ENCODE results near the gene GPR137B.

Gene GPR137B

GRCh38 chr1:236129306-236129705 is 13.0 kb upstream of the GPR137B start:
- H3K56ac ChIP-seq (ENCODE audit: low read length): no peak overlapping the region
- no peak overlapping the region for H3K4ac ChIP-seq (ENCODE audit: low read depth, low read length)
- H3K4me2 ChIP-seq (ENCODE audit: low read length): no peak overlapping the region
- H3K23ac ChIP-seq (ENCODE audit: low read length): no peak overlapping the region
- no peak overlapping the region for H3K27ac ChIP-seq (ENCODE audit: low read depth, low read length)
- no peaks in the 10 kb centered on the region for H3K36me3 ChIP-seq (ENCODE audit: control insufficient read depth, insufficient read depth, low read length)
- no peak overlapping the region for H3K18ac ChIP-seq (ENCODE audit: low read length)
- H4K8ac ChIP-seq (ENCODE audit: low read depth, low read length): no peak overlapping the region
- peak; percentile 72 for DNase-seq
- H3K4me1 ChIP-seq (ENCODE audit: control insufficient read depth, low read depth, low read length): no peaks in the 10 kb centered on the region
- no peak overlapping the region for H3K4me3 ChIP-seq (ENCODE audit: low read length)
- no peak overlapping the region for H2BK120ac ChIP-seq (ENCODE audit: low read depth, low read length)
- H3K79me2 ChIP-seq (ENCODE audit: control insufficient read depth, insufficient read depth, low read length): no peaks in the 10 kb centered on the region
- WGBS (ENCODE audit: extremely low coverage, insufficient coverage, low lambda C conversion rate): no CpG with 5 or more reads among the region's 5 CpGs
- no peak overlapping the region for H2AK5ac ChIP-seq (ENCODE audit: low read length)
- H3K79me1 ChIP-seq (ENCODE audit: low read length): no peaks in the 10 kb centered on the region
- no peak overlapping the region for H2BK15ac ChIP-seq (replicated peaks; ENCODE audit: low read depth)
- no peak overlapping the region for H2BK5ac ChIP-seq (ENCODE audit: low read length)
- H4K5ac ChIP-seq (ENCODE audit: low read length): no peak overlapping the region
- H3K9ac ChIP-seq (ENCODE audit: low read length): no peak overlapping the region
- no peaks in the 10 kb centered on the region for H3K27me3 ChIP-seq (ENCODE audit: insufficient read depth, low read length, poor library complexity)

- H3K36me3 ChIP-seq (ENCODE audit: control insufficient read depth, insufficient read depth, low read length): no peaks in the 10 kb centered on the region
- H3K27ac ChIP-seq (ENCODE audit: low read depth, low read length): no peak overlapping the region
- no peak overlapping the region for H2BK120ac ChIP-seq (ENCODE audit: low read depth, low read length)
- no peaks in the 10 kb centered on the region for H3K79me1 ChIP-seq (ENCODE audit: low read length)
- H3K56ac ChIP-seq (ENCODE audit: low read length): no peak overlapping the region
- no peak overlapping the region for H2AK5ac ChIP-seq (ENCODE audit: low read length)
- no peaks in the 10 kb centered on the region for H3K4me1 ChIP-seq (ENCODE audit: control insufficient read depth, low read depth, low read length)
- no peak overlapping the region for H3K18ac ChIP-seq (ENCODE audit: low read length)
- H3K9ac ChIP-seq (ENCODE audit: low read length): no peak overlapping the region
- WGBS (ENCODE audit: extremely low coverage, insufficient coverage, low lambda C conversion rate): no CpG with 5 or more reads among the region's 3 CpGs
- no peak overlapping the region for H4K8ac ChIP-seq (ENCODE audit: low read depth, low read length)
- no peak overlapping the region for H2BK15ac ChIP-seq (replicated peaks; ENCODE audit: low read depth)
- H2BK5ac ChIP-seq (ENCODE audit: low read length): no peak overlapping the region
- no peak overlapping the region for H4K5ac ChIP-seq (ENCODE audit: low read length)
- peaks cover 2% of the 10 kb centered on the region for H3K27me3 ChIP-seq (ENCODE audit: insufficient read depth, low read length, poor library complexity)
- H3K4me3 ChIP-seq (ENCODE audit: low read length): no peak overlapping the region
- no peak overlapping the region for H3K4ac ChIP-seq (ENCODE audit: low read depth, low read length)
- no peaks in the 10 kb centered on the region for H3K79me2 ChIP-seq (ENCODE audit: control insufficient read depth, insufficient read depth, low read length)
- no peak overlapping the region for H3K23ac ChIP-seq (ENCODE audit: low read length)
- H3K4me2 ChIP-seq (ENCODE audit: low read length): no peak overlapping the region
- DNase-seq: peak; percentile 26
Observed at GRCh38 chr1:236130372-236130771, 12.0 kb upstream of the GPR137B start.

- no CpG with 5 or more reads among the region's 1 CpG for WGBS (ENCODE audit: extremely low coverage, insufficient coverage, low lambda C conversion rate)
- Histone ChIP-seq H3K27me3 (ENCODE audit: insufficient read depth, low read length, poor library complexity) (peaks cover 2% of the 10 kb centered on the region), H4K5ac (ENCODE audit: low read length) (no peak overlapping the region), H3K9ac (ENCODE audit: low read length) (no peak overlapping the region), H3K79me2 (ENCODE audit: control insufficient read depth, insufficient read depth, low read length) (no peaks in the 10 kb centered on the region), H3K36me3 (ENCODE audit: control insufficient read depth, insufficient read depth, low read length) (no peaks in the 10 kb centered on the region), H3K23ac (ENCODE audit: low read length) (no peak overlapping the region), H3K79me1 (ENCODE audit: low read length) (no peaks in the 10 kb centered on the region), H3K4me2 (ENCODE audit: low read length) (no peak overlapping the region), H4K8ac (ENCODE audit: low read depth, low read length) (no peak overlapping the region), H2AK5ac (ENCODE audit: low read length) (no peak overlapping the region), H3K4me3 (ENCODE audit: low read length) (no peak overlapping the region), H2BK5ac (ENCODE audit: low read length) (no peak overlapping the region), H2BK15ac (replicated peaks; ENCODE audit: low read depth) (no peak overlapping the region), H3K4me1 (ENCODE audit: control insufficient read depth, low read depth, low read length) (no peaks in the 10 kb centered on the region), H3K56ac (ENCODE audit: low read length) (no peak overlapping the region), H3K18ac (ENCODE audit: low read length) (no peak overlapping the region), H2BK120ac (ENCODE audit: low read depth, low read length) (no peak overlapping the region), H3K27ac (ENCODE audit: low read depth, low read length) (no peak overlapping the region), H3K4ac (ENCODE audit: low read depth, low read length) (no peak overlapping the region)
- no peak for DNase-seq
Observed at GRCh38 chr1:236131916-236132315, 10.4 kb upstream of the GPR137B start.

- Histone ChIP-seq H3K4me1 (ENCODE audit: control insufficient read depth, low read depth, low read length) (no peaks in the 10 kb centered on the region), H2BK120ac (ENCODE audit: low read depth, low read length) (no peak overlapping the region), H3K9ac (ENCODE audit: low read length) (no peak overlapping the region), H3K18ac (ENCODE audit: low read length) (no peak overlapping the region), H3K4me2 (ENCODE audit: low read length) (no peak overlapping the region), H3K27me3 (ENCODE audit: insufficient read depth, low read length, poor library complexity) (peaks cover 2% of the 10 kb centered on the region), H2BK15ac (replicated peaks; ENCODE audit: low read depth) (no peak overlapping the region), H3K4ac (ENCODE audit: low read depth, low read length) (no peak overlapping the region), H3K79me2 (ENCODE audit: control insufficient read depth, insufficient read depth, low read length) (no peaks in the 10 kb centered on the region), H3K36me3 (ENCODE audit: control insufficient read depth, insufficient read depth, low read length) (no peaks in the 10 kb centered on the region), H4K5ac (ENCODE audit: low read length) (no peak overlapping the region), H3K23ac (ENCODE audit: low read length) (no peak overlapping the region), H2BK5ac (ENCODE audit: low read length) (no peak overlapping the region), H2AK5ac (ENCODE audit: low read length) (no peak overlapping the region), H3K56ac (ENCODE audit: low read length) (no peak overlapping the region), H3K4me3 (ENCODE audit: low read length) (no peak overlapping the region), H3K79me1 (ENCODE audit: low read length) (no peaks in the 10 kb centered on the region), H4K8ac (ENCODE audit: low read depth, low read length) (no peak overlapping the region), H3K27ac (ENCODE audit: low read depth, low read length) (no peak overlapping the region)
- WGBS (ENCODE audit: extremely low coverage, insufficient coverage, low lambda C conversion rate): no CpG with 5 or more reads among the region's 5 CpGs
- peak; percentile 54 for DNase-seq
Observed at GRCh38 chr1:236132420-236133046, 9.8 kb upstream of the GPR137B start.

GRCh38 chr1:236133339-236133738 is 9.0 kb upstream of the GPR137B start:
- Histone ChIP-seq H3K4ac (ENCODE audit: low read depth, low read length) (no peak overlapping the region), H3K79me1 (ENCODE audit: low read length) (no peaks in the 10 kb centered on the region), H2BK5ac (ENCODE audit: low read length) (no peak overlapping the region), H3K79me2 (ENCODE audit: control insufficient read depth, insufficient read depth, low read length) (no peaks in the 10 kb centered on the region), H3K56ac (ENCODE audit: low read length) (no peak overlapping the region), H3K4me2 (ENCODE audit: low read length) (no peak overlapping the region), H4K8ac (ENCODE audit: low read depth, low read length) (no peak overlapping the region), H3K23ac (ENCODE audit: low read length) (no peak overlapping the region), H3K18ac (ENCODE audit: low read length) (no peak overlapping the region), H2BK120ac (ENCODE audit: low read depth, low read length) (no peak overlapping the region), H4K5ac (ENCODE audit: low read length) (no peak overlapping the region), H3K27me3 (ENCODE audit: insufficient read depth, low read length, poor library complexity) (peaks cover 8% of the 10 kb centered on the region), H2BK15ac (replicated peaks; ENCODE audit: low read depth) (no peak overlapping the region), H3K27ac (ENCODE audit: low read depth, low read length) (no peak overlapping the region), H3K36me3 (ENCODE audit: control insufficient read depth, insufficient read depth, low read length) (no peaks in the 10 kb centered on the region), H2AK5ac (ENCODE audit: low read length) (no peak overlapping the region), H3K4me3 (ENCODE audit: low read length) (no peak overlapping the region), H3K9ac (ENCODE audit: low read length) (no peak overlapping the region), H3K4me1 (ENCODE audit: control insufficient read depth, low read depth, low read length) (no peaks in the 10 kb centered on the region)
- no peak for DNase-seq
- no CpG with 5 or more reads among the region's 7 CpGs for WGBS (ENCODE audit: extremely low coverage, insufficient coverage, low lambda C conversion rate)

GRCh38 chr1:236133802-236134201 is 8.5 kb upstream of the GPR137B start:
- Histone ChIP-seq H3K79me1 (ENCODE audit: low read length) (no peaks in the 10 kb centered on the region), H3K18ac (ENCODE audit: low read length) (no peak overlapping the region), H2BK15ac (replicated peaks; ENCODE audit: low read depth) (no peak overlapping the region), H2BK5ac (ENCODE audit: low read length) (no peak overlapping the region), H3K27ac (ENCODE audit: low read depth, low read length) (no peak overlapping the region), H3K23ac (ENCODE audit: low read length) (no peak overlapping the region), H3K4me2 (ENCODE audit: low read length) (no peak overlapping the region), H3K9ac (ENCODE audit: low read length) (no peak overlapping the region), H2AK5ac (ENCODE audit: low read length) (no peak overlapping the region), H3K27me3 (ENCODE audit: insufficient read depth, low read length, poor library complexity) (peaks cover 13% of the 10 kb centered on the region), H3K56ac (ENCODE audit: low read length) (no peak overlapping the region), H4K5ac (ENCODE audit: low read length) (no peak overlapping the region), H4K8ac (ENCODE audit: low read depth, low read length) (no peak overlapping the region), H3K79me2 (ENCODE audit: control insufficient read depth, insufficient read depth, low read length) (no peaks in the 10 kb centered on the region), H2BK120ac (ENCODE audit: low read depth, low read length) (no peak overlapping the region), H3K36me3 (ENCODE audit: control insufficient read depth, insufficient read depth, low read length) (no peaks in the 10 kb centered on the region), H3K4me1 (ENCODE audit: control insufficient read depth, low read depth, low read length) (no peaks in the 10 kb centered on the region), H3K4ac (ENCODE audit: low read depth, low read length) (no peak overlapping the region), H3K4me3 (ENCODE audit: low read length) (no peak overlapping the region)
- no peak for DNase-seq
- WGBS (ENCODE audit: extremely low coverage, insufficient coverage, low lambda C conversion rate): no CpG with 5 or more reads among the region's 1 CpG

Measured in mesendoderm (in vitro differentiated cells).